NK-92 treated with Interleukin-12 subunit alpha and Interleukin-12 subunit beta, amount 100 ng/mL, for 24 hours (cell line): Measurements from ENCODE around the gene CBR4.
"Not testable (repeated sequence)": the region's sequence is repeated elsewhere in the genome, so short reads cannot be mapped to it uniquely, and the experiment has no call there.

Source experiments
- DNase-seq: peaks from one replicate; lab custom pipeline; 2025; lab: John Stamatoyannopoulos, UW

The CBR4 gene

DNA sequence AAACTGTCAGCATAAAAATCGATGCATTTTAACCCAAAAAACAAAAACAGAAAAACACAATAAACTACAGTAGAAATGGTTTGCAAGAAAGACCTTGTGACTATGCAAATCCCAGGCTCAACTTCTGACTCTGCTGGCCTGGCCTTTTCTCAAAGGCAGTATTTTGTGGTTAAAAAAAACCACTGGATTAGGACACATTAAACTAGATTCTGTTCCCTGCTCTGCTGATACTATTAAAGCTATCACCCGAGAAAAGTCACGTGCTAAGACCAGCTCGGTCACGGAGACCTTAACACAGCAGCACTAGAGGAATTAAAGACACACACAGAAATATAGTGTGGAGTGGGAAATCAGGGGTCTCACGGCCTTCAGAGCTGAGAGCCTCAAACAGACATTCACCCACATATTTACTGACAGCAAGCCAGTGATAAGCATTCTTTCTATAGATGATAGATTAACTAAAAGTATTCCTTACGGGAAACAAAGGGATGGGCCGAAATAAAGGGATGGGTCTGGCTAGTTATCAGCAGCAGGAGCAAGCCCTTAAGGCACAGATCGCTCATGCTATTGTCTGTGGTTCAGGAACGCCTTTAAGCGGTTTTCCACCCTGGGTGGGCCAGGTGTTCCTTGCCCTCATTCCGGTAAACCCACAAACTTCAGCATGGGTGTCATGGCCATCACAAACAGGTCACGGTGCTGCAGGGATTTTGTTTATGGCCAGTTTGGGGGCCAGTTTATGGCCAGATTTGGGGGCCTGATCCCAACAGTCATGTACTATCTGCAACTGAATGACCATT, 16.1 kb downstream of the CBR4 start:
- no peak for DNase-seq

DNA sequence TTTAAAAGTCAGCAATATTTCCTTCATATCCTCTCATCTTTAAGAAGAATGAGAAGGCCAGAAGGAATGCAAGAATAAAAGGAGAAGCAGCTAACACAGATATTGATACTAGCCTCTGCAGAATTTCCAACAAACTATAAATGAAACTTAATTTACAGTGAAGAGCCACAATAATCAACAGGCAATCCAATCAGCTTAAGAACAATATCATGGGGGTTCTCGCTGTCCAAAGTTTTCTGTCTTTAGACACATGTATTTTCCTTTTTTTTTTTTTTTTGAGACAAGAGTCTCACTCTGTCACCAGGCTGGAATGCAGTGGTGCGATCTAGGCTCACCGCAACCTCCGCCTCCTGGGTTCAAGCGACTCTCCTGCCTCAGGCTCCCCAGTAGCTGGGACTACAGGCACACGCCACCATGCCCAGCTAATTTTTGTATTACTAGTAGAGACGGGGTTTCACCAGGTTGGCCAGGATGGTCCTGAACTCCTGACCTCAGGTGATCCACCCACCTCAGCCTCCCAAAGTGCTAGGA, 17.0 kb downstream of the CBR4 start:
- DNase-seq = not testable (repeated sequence)

- no peak for DNase-seq
Measured at GRCh38 chr4:168981942-168982341, 28.1 kb downstream of the CBR4 start.

DNA sequence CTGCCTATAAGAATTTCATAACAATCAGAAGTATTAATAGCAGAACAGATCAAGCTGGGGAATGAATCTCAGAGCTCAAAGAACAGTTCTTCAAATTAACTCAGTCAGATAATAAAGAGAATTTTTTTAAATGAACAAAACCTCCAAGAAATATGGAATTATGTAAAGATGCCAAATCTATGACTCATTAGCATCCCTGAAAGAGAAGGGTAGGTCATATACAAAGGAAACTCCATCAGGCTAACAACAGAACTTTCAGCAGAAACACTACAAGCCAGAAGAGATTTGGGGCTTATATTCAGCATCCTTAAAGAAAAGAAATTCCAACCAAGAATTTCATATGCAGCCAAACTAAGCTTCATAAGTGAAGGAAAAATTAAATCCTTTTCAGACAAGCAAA, 28.6 kb downstream of the CBR4 start:
- DNase-seq = no peak

- DNase-seq = no peak
Measured at GRCh38 chr4:168979338-168979737, 30.7 kb downstream of the CBR4 start.

DNA sequence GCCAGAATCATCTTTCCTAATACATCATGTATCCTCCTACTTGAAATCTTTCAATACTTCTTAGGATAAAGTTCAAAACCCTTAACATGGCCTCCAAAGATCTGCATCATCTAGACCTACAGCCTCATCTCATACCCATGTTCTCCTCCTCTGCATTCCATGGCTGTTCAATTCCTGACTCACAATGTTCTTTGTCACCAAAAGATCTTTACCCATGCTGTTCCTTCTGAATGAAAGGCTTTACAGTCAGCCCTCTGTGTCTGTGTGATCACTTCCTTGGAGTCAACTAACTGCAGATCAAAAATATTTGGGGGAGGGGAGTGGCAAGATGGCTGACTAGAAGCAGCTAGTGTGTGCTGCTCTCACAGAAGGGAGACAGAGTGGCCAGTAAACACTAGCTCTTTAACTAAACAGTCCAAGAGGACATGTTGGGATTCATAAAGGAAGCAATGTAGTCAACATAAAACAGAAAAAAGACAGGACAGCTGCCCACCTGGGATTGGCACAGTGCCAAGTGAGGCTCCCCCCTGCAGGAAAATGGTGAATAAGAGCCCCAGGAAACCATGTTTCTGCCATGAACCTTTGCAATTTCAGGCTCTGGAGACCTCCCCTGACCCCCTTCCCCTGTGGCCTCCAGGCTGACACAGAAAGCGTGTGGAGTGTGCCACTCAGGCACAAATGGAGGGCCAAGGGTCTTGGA, 31.9 kb downstream of the CBR4 start:
- no peak for DNase-seq

GRCh38 chr4:168972596-168972995, 37.5 kb downstream of the CBR4 start:
- no peak for DNase-seq

DNA sequence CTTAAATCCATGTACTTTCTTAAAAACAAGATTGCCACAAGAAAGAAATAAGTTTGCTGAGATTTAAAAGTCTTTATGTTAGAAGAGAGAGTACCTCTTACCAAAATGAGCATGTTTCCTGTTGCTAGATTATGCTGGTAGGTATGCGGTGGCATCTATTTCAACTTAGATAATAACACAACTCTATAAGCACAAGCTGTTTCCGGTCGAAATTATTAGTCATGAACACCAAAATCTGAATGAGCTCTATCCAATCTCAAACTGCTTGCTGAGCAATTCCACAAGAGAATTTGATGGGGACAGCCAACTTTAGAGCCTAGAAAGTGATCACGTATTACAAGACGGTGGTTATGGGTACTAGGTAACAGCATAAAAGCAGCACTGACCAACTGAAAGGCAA, 49.3 kb downstream of the CBR4 start:
- DNase-seq = no peak

- DNase-seq = no peak
Measured at GRCh38 chr4:168955674-168956073, 54.4 kb downstream of the CBR4 start.

GRCh38 chr4:168952821-168953246, 57.2 kb downstream of the CBR4 start:
- not testable (repeated sequence) for DNase-seq

GRCh38 chr4:168945291-168945690, 64.8 kb downstream of the CBR4 start:
- DNase-seq = no peak

- no peak for DNase-seq
Measured at GRCh38 chr4:168942985-168943384, 67.1 kb downstream of the CBR4 start.
